ENCODE data around the gene PLEK2. TPM values are rescaled to one million over a fixed set of nuclear protein-coding genes. Genes with fewer than 3 reads are reported as not detected.

Gene PLEK2
- total and polyA plus RNA-seq, 2 of the 13 experiments (the other 11 are each of a cell fraction or from before 2014, with no cell fraction given), result 0.26 to 1.5 TPM

GRCh38 chr14:67359775-67360469 is 52.0 kb downstream of the PLEK2 start, which contains the start of the genes ATP6V1D and EIF2S1 (continued):
- TF ChIP-seq ZNF256 (CRISPR knock-in tag; conservative IDR thresholded peaks at IDR 0.05) (no peak), NR0B2 (CRISPR knock-in tag; IDR thresholded peaks at IDR 0.05) (no peak), SNAI1 (CRISPR knock-in tag; IDR thresholded peaks at IDR 0.05; ENCODE audit: borderline replicate concordance) (no peak), HOXA3 (CRISPR knock-in tag; IDR thresholded peaks at IDR 0.05) (peak; percentile 78), KLF11 (CRISPR knock-in tag; IDR thresholded peaks at IDR 0.05) (no peak), ZFP41 (CRISPR knock-in tag; IDR thresholded peaks at IDR 0.05; ENCODE audit: borderline replicate concordance) (no peak), ZNF558 (CRISPR knock-in tag; IDR thresholded peaks at IDR 0.05; ENCODE audit: borderline replicate concordance) (no peak), ZNF737 (CRISPR knock-in tag; IDR thresholded peaks at IDR 0.05; ENCODE audit: borderline replicate concordance) (no peak), RBAK (CRISPR knock-in tag; IDR thresholded peaks at IDR 0.05) (no peak), NFYB (CRISPR knock-in tag; IDR thresholded peaks at IDR 0.05) (peak; percentile 52), PHF21A (CRISPR knock-in tag; IDR thresholded peaks at IDR 0.05) (peak; percentile 74; the same call in 1 of the 2 replicates), ZNF784 (CRISPR knock-in tag; IDR thresholded peaks at IDR 0.05; ENCODE audit: borderline replicate concordance) (0 out of 2 replicates have a peak, but pooled peaks have one; percentile 18), ZNF232 (CRISPR knock-in tag; IDR thresholded peaks at IDR 0.05; ENCODE audit: borderline replicate concordance) (peak; percentile 51; the same call in 1 of the 2 replicates), ATF1 (CRISPR knock-in tag; IDR thresholded peaks at IDR 0.05) (peak; percentile 85), ZSCAN25 (CRISPR knock-in tag; IDR thresholded peaks at IDR 0.05) (peak; percentile 43; the same call in 1 of the 2 replicates), TFDP1 (CRISPR knock-in tag; IDR thresholded peaks at IDR 0.05; ENCODE audit: borderline replicate concordance) (no peak), NCOA1 (CRISPR knock-in tag; IDR thresholded peaks at IDR 0.05) (no peak), STAG1 (CRISPR knock-in tag; IDR thresholded peaks at IDR 0.05) (0 out of 2 replicates have a peak, but pooled peaks have one; percentile 25), ZNF33A (CRISPR knock-in tag; IDR thresholded peaks at IDR 0.05; ENCODE audit: borderline replicate concordance) (no peak), TMF1 (CRISPR knock-in tag; IDR thresholded peaks at IDR 0.05; ENCODE audit: low read depth) (no peak), NR1H2 (CRISPR knock-in tag; IDR thresholded peaks at IDR 0.05; ENCODE audit: borderline replicate concordance, low read depth) (no peak), ZFP91 (CRISPR knock-in tag; IDR thresholded peaks at IDR 0.05; ENCODE audit: borderline replicate concordance) (peak; percentile 83; the same call in 1 of the 2 replicates), ZSCAN5A (CRISPR knock-in tag; IDR thresholded peaks at IDR 0.05; ENCODE audit: borderline replicate concordance) (no peak)
